ENCODE data around the gene CUBN. TPM values are rescaled to one million over a fixed set of nuclear protein-coding genes. Genes with fewer than 3 reads are reported as not detected.

The CUBN gene
- total and polyA plus RNA-seq, 9 of the 15 experiments (the other 6 are each of a cell fraction or from before 2014, with no cell fraction given) = 0.04 to 0.33 (median 0.09) TPM

DNA sequence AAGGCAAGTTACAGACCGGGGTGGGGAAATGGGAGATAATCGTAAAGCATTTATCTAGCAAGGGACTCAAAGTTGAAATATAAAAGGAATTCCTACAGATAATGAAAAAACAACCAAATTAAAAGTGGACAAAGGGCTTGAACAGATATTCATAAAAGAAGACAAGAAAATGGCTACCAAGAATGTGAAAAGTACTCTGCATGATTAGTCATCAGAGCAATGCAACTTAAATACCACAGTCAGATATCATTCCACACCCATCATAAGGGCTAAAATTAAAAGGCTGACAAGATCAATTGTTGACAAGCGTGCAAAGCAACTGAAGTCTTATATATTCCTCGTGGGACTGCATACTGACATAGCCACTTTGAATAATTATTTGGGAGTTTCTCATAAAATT is 187.7 kb downstream of the CUBN start:
- ATAC-seq (no peak), DNase-seq (ENCODE audit: extremely low read depth in 1 of 4, low spot score in 3 of 4) (no peak), FAIRE-seq (no peak)
- no peaks in the 10 kb centered on the region for H3K9me1 ChIP-seq (ENCODE audit: control insufficient read depth, insufficient read depth, low read length)
- BruUV-seq (replicated peaks) = no TSS peak
- no peak overlapping the region for H3K27ac ChIP-seq (ENCODE audit: extremely low read depth, low read depth, low read length)
- H3K4me1 ChIP-seq (replicated peaks in 1 of 2; ENCODE audit: control insufficient read depth in 2 of 2, insufficient read depth in 2 of 2, low read length in 2 of 2) = peaks cover 0 to 7% of the 10 kb centered on the region in 2 experiments; a peak in 2 of 5 replicates
- in situ Hi-C loops (cut with MboI) = no loop called here
- ChIA-PET POLR2A (no interaction called here), CTCF (ENCODE audit: low intra/inter-chr PET ratio) (no interaction called here)
- no peak overlapping the region for H3K9ac ChIP-seq (ENCODE audit: insufficient read depth in 1 of 2, low read depth in 2 of 2, low read length in 2 of 2)
- H3K27me3 ChIP-seq (ENCODE audit: control insufficient read depth in 2 of 2, insufficient read depth in 2 of 2, low read length in 2 of 2) = no peaks in the 10 kb centered on the region
- H3K4me3 ChIP-seq = no peak overlapping the region
- no peaks in the 10 kb centered on the region for H3K36me3 ChIP-seq (ENCODE audit: control insufficient read depth, insufficient read depth, low read length)
- no peak overlapping the region for H3K4me2 ChIP-seq (ENCODE audit: insufficient read depth, low read length)
- 34% methylated on average over 4 of the region's 4 CpGs for WGBS (ENCODE audit: insufficient coverage, low coverage, missing lambda C conversion rate)
- no peaks in the 10 kb centered on the region for H4K20me1 ChIP-seq (replicated peaks; ENCODE audit: control insufficient read depth, insufficient read depth, low read length)
- no peaks in the 10 kb centered on the region for H3K9me3 ChIP-seq (replicated peaks; ENCODE audit: control insufficient read depth, insufficient read depth, low read depth, low read length)
- no peak overlapping the region for H2AFZ ChIP-seq (ENCODE audit: low read depth, low read length)
- TF ChIP-seq RBM25 (IDR thresholded peaks at IDR 0.05; ENCODE audit: low read depth, low read length, severe bottlenecking) = peak; percentile 71
- no peak for TF ChIP-seq JUND (IDR thresholded peaks at IDR 0.05; ENCODE audit: borderline replicate concordance, low read depth, low read length)
- 0 out of 3 replicates have a peak, but pooled peaks have one; percentile 16 for TF ChIP-seq JUND (tag; IDR thresholded peaks at IDR 0.05; ENCODE audit: borderline replicate concordance, low read depth, low read length)
- TF ChIP-seq FOSL1 (tag; conservative IDR thresholded peaks at IDR 0.05) = peak; percentile 28; the same call in 1 of the 2 replicates
- TF ChIP-seq RUNX1 (IDR thresholded peaks at IDR 0.05; ENCODE audit: low read depth) = no peak
- TF ChIP-seq ZBTB1 (CRISPR knock-in tag; IDR thresholded peaks at IDR 0.05; ENCODE audit: borderline replicate concordance, low read depth) = no peak
- no peak for TF ChIP-seq TEAD1 (CRISPR knock-in tag; IDR thresholded peaks at IDR 0.05)
- no peak for TF ChIP-seq LEF1 (IDR thresholded peaks at IDR 0.05)
- peak; percentile 64 for TF ChIP-seq ZFP36 (IDR thresholded peaks at IDR 0.05; ENCODE audit: low read depth, low read length, partially characterized antibody)
- TF ChIP-seq, protein P1, sequence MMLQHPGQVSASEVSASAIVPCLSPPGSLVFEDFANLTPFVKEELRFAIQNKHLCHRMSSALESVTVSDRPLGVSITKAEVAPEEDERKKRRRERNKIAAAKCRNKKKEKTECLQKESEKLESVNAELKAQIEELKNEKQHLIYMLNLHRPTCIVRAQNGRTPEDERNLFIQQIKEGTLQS (IDR thresholded peaks at IDR 0.05) = peak; percentile 26; the same call in 1 of the 2 replicates
- TF ChIP-seq, protein P1 (CRISPR knock-in tag; conservative IDR thresholded peaks at IDR 0.05) = no peak
- H3K79me2 ChIP-seq (ENCODE audit: control insufficient read depth, insufficient read depth, low read length) = no peaks in the 10 kb centered on the region
- intact Hi-C loops (cut with micrococcal nuclease) = no loop called here

Measured in K562 (cell line).